ENCODE measurements around the gene GATA5. TPM values are rescaled to one million over a fixed set of nuclear protein-coding genes. Genes with fewer than 3 reads are reported as not detected.
A peak's percentile ranks its signal among the peaks of the same experiment; 100 is the strongest.

The GATA5 gene, protein sequence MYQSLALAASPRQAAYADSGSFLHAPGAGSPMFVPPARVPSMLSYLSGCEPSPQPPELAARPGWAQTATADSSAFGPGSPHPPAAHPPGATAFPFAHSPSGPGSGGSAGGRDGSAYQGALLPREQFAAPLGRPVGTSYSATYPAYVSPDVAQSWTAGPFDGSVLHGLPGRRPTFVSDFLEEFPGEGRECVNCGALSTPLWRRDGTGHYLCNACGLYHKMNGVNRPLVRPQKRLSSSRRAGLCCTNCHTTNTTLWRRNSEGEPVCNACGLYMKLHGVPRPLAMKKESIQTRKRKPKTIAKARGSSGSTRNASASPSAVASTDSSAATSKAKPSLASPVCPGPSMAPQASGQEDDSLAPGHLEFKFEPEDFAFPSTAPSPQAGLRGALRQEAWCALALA
- not detected for total RNA-seq

DNA sequence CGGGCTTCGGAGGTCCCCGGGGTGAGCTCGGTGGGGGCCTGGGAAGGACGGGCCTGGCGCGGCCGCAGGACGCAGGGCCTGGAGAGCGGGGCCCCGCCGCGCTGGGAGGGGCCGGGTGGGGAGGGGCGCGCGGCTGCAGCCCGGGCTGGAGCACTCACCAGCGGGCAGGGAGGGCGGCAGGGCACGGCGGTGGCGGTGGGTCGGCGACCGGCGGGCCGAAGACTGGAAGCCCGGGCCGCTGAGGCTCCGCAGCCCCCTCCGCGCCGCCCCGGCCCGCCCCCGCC is at the start of gene GATA5:
GATA5 (minus strand) TSS at position 224 of the 284 bp plus-strand sequence. CDS start 474 bp downstream, outside the sequence.
- no peak for DNase-seq

DNA sequence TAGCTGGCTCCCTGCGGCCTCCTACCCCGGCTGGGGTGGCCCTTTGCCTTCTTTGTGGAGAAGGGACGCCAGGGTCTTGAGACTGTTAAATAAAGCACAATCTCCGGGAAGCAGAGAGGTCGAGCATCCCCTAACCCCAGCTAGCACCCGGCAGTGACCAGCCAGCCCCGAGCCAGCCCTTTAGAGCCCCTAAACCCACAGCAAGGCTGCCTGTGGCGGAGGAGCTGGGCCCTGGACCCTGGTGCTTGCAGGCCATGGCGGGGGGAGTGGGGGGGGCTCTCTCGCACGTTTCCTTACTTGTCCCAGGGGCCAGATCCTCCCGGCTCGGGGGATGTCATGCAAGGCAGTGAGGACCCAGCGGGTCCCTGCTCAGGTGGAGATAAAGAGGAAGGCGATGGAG is 49.2 kb upstream of the GATA5 start:
- no peak for DNase-seq

DNA sequence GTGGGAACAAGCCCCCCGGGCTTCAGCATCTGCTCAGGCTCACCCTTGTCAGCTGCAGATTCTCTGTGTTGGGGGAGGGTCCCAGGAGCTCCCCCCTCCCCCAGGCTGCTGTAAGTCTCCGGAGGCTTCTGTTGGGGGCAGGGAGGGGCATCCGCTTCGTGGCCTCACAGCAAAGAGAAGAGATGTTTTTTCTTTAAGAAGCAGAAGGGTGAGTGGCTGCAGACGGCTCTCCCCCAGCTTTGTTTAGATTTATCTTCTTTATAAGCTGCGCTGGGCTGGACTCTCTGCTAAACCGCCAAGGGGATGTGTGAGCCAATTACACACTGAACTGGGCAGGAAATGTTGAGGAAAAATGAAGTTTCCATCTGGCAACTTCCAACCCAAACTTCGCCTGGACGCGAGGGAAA is 48.7 kb upstream of the GATA5 start:
- no peak for DNase-seq

DNA sequence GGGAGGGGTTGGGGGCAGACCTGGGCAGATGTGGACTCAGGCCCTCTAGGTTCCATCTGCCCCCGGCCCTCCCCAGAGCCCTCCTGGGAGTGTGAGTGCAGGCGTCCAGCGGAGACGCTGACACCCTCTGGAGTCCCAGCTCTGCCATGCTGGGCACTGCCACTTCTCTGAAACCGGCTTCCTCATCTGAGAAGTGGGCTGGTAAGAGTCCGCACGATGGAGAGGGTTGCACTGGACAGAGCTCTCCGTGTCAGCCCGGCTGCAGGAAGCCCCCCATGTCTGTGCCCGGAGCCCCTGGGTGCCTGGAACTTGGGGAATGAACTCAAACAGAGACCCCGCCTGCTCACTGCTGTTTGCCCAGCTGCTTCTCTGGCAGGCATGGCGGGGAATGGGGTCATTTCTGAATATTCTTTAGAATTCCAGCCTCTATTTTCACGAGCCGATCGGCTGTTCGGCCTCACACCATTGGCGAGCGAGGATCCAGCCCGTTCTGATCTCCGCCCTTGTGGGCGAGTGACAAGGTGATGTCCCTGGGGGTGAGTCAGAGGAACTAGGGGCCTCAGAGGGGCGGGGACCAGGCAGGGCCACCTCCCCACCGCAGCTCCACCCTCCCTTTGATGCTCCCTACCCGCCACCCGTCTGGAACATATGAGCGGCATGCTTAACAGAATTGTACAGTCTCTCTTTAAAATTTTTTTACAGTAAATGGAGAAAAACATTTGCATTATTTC is 47.8 kb upstream of the GATA5 start:
- DNase-seq: peak; percentile 12

DNA sequence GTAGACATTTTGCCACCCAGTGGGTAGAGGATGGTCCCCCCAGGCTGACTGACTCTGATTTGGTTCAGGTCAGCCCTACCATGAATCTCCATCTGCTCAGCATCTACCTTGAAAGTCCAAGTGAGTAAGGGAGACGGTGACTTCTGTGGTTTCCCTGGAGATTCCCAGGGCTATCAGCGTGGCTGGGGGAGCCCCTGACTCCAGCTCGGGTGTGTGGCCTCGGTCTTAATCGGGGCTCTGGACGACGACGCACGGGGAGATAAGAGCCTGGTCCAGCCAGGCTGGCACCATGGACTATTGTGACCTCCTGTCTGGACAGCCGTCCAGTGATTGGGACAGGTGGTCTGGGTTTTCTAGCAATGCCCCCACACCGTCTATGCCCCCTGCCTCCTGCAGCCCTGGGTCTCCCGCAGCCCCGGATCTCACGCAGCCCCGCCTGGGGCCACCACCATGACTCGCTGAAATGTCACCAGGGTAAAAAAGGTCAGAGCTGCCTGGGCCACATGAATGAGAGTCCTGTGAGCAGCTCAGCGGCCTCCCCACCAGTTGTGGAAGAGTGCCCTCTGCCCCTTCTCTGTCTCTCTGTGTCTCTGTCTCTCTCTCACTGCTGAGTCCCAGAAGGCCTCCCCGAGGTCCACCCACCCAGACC is 47.1 kb upstream of the GATA5 start:
- no peak for DNase-seq

DNA sequence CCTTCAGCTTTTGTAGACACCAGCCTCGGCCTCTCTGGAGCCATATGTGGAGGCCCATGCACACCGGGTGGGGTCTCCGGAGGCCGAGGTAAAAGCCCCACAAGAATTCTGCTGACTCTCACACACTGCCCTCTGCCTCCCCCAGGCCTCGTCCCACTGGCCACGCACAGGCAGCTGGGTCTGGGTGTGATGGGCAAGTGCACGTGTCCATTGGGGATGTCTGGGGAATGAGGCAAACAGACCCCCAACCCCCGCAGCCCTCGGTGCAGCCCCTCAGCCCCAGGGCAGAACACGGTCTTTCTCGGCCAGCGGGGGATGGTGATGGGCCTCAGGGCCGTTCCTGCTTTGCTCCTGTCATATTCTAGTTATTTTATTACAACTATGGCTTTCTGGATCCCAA is 44.0 kb upstream of the GATA5 start:
- no peak for DNase-seq

DNA sequence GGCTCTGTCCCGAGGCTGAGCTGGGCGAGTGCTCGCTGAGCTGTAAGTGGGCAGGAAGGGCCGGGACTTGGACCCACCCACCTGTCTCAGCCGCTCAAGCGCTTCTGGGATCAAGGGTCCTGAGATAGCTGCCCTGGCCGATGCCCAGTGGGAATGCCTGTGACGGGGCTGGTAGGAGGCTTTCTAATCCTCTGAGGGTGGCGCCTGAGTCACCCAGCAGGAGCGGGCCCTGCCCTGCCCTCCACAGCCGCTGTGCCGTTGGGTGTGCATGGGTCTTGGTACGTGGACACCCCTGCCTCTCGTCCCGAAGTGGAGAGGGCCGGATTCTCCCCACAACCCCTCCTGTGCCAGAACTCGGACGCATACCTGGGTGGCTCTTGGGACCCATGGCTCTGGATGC is 43.1 kb upstream of the GATA5 start:
- DNase-seq: no peak

DNA sequence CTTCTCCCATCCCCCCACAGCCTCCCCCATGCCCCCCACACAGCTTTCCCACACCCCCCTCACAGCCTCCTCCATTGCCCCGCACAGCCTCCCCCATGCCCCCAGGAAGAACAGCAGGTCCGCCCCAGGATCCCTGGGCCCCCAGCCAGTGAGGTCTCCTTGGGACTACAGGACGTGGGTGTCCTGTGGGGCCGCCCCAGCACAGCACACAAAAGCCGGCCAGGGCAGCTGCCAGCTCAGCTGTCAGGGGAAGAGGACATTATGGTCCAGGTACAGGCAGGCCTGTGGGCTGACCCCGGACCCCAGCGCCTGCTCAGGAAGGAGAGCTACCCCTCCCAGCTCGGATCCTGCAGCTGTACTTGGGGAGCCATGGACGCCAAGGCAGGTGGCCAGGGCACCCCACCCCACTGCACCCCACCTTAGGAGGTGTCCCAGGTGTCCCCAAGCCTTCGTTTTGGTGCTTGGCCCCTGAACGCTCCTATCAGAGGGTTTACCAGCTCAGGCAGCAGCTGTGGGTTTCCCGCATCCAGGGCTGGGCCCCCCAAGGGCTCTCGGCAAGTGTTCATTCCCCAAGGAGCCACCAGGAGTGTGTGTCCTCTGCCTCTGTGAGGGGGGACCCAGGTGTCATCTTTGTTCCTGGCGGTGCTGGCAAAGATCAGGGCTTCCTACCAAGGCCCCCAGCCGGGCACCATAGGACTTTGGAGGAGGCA is 42.3 kb upstream of the GATA5 start:
- no peak for DNase-seq

DNA sequence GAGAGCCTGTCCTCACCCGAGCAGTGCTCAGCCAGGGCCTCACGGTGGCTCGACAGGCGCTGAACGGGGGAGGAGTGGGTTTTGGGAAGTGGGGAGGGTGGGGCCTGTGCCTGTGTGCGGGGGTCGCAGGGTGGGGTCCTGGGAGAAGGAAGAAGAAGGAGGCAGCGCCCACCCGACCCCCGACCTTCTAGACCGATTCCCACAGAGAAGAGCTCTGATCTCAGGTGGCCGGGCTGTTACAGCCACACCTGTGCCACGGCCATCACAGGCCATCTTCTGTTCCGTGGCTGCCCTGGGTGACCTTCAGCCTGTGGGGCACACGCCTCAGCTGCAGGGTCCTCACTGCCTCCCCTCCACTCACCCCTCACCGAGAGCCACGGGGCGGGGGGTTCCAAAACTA is 41.4 kb upstream of the GATA5 start:
- DNase-seq: no peak

DNA sequence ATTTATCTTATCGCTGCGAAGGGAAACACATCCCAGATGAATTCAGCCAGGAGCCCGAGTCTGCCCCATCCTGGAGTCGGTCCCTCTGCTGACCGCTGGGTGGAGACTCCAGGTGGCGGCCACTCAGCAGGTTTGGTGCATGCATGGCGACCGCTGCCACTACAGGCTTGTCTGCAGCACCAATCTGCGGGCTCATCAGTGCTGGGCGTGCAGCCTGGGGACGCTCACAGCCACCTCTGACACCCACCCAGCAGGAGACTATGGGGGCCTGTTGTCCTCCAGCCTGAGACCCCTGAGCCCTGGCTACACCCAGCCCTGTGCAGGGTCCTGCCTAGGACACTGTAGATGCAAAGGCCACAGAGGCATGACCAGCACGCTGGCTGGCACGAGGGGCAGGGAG is 40.5 kb upstream of the GATA5 start:
- DNase-seq: no peak

DNA sequence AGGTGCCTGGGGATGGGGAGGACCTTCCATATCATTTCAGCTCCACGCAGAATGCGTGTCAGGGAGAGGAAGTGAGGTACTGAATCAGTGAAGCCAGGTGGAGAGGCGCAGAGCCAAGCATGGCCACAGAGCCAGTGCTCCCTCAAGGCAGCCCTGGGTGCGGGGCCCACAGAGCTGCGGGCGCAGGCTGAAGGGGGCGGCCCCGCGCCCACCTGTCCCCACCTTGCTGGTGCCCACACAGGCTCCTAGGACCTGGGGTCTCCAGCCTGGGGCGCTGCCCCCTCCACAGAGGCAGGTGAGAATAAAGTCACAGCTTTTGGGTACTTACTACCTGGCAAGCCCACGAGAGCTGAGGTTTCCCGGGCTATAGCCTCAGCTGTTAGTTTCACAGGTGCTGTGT is 40.0 kb upstream of the GATA5 start:
- DNase-seq: no peak

DNA sequence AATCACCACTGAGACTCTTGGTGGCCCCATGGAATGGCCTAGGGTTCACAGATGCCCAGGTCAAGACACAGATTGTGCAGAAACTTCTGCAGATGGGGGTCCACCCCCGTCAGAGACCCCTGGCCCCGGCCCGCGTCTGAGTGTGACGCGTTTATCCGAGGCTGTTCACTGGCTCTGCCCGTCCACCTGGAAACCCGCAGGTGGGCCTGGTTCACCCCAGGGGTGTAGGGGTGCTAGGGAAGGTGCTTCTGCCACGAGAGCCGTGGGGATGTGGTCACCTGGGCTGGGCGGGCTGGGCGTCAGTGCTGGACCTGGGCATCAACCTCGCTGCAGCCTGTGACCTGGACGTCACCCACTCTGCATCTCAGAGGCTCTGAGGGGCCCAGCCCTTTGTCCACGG is 39.5 kb upstream of the GATA5 start:
- DNase-seq: no peak

DNA sequence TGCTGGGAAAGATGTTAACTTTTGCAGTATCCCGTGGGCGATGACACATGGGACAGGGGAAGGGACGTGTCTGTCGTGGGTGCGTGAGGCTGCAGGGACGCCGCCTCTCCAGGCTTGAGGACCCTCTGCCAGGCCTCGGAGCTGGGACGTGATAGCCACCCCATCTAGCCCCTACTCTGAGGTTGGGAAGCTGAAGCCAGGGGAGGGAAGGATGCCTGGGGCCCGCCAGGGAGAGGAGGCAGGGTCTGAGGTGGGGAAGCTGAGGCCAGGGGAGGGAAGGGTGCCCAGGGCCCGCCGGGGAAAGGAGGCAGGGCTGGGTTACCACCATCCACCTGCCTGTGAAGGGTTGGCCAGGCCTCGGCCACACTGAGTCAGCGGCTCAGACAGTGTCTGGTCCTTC is 38.2 kb upstream of the GATA5 start:
- DNase-seq: no peak

DNA sequence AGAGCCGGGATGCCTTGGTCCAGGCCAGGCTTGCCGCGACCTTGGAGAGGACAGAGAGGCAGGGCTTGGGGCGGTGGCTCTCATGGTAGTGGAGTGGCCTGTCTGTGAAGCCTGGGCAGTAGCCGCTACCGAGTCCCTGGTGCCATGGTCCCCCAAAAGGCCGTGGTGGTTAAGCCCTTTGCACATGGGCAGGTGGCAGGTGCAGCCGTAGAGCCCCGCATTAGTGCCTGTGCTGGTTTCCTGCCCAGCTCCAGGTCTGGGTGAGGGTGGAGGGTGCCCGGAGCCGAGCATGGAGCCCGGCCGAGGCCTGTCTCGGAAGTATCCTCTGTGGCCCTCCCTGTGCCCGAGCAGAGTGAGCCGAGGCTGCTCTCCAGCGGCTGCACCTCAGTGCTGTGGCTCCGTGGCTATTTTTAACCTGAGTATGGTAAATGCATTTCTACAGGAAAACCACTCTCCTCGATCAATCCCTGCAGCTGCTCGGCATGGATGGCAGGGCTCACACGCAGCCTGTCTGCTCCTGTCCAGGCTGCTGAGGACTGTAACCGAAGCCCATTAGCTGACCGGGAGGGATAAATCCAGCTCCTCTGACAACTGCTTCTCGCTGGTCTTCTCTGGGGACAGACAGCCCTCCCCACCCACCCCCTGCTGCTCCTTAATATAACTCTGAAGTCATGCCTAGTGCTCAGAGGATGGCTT is 36.3 kb upstream of the GATA5 start:
- no peak for DNase-seq

DNA sequence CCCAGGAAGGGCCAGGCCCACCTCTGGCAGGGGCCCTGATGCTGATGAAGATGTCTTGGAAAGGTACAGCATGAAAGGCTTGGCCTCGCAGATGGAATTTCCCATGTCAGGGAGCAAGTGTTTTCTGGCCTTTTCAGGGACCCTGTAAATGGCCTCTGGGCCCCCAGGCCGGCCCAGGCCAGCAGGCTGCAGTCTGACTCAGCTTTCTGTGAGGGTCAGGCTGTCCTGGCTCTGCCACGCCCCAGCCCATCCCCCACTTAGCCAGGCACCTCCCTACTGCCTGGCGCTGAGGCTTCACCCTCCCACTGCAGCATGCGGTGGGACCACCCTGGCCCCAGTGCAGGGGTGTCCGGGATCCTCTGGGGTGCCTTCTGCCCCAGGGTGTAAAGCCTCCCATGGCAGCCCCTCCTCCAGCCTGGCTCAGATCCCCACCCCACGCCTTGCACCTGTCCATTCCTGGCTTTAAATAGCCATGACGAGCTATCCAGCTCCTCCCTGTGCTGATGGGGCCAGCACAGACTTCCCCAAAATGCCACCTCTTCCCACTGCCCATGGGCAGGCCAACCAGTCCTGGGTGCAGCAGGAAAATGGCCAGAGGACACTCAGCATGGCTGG is 35.6 kb upstream of the GATA5 start:
- DNase-seq: no peak

DNA sequence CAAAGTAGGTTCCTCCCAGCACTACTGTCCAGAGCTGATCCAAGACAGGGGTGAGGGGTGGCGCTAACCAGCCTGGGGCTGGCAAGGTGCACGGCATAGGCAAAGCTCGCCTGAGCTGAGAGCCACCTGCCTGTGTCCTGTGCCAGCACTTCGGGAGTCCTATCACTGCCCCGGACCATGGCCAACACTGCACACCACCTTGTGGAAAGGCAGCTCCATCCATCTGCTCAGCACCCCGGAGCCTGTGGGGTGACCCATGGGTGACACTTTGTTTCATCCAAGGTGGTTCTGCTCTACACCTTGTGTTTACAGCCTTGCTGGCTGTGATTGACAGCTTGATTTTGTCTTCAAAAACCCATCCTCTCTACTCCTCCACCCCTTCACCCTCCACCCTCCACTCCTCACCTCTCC is 32.9 kb upstream of the GATA5 start:
- no peak for DNase-seq

DNA sequence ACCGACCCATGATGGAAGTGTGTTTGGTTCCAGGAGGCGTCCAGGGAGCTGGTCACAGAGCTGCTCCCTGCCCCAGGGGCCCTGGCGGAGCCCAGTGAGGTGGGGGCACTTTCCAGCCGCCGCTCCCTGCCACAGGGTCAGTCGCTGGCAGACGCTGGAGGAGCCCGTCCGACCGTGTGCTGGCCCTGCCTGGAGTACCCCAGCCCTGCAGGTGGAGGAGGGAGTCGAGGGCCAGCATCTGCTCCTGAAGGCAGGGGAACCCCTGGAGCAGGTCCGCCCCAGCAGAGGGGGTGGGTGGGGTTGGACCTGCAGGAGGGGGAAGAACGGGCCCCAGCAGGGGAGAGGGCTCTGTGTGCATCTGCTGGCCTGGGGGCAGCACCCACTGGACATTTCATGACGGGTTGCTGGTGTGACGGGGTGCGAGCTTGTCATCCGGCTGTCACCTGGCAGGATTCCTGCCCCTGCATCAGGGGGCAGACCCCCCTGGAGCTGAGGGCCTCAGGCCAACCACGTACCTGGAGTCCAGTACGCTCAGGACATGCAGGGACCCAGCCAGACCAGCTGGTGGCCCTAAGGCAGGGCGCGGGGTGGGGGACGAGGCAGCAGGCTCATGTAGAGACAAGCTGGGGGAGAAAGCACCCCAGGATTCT is 32.3 kb upstream of the GATA5 start:
- DNase-seq: no peak

DNA sequence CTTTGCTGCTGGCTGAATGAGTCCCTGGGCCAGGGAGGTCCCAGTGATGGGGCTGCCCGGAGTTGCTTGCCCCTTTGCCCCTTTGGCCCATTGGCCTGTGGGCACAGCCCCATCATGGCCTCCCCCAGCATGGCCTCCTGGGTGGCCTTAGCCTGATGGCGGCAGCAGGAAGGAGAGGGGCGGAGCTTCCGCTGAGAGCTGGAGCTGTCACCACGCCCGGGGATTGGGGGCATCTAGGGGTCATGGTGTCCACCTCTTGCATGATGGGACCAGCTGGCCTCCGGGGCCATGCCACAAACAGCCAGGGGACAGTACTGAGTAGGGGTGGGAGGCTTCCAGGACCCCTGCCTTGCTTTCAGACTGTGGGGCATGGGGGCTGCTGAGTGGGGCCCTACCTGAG is 31.5 kb upstream of the GATA5 start:
- DNase-seq: no peak

DNA sequence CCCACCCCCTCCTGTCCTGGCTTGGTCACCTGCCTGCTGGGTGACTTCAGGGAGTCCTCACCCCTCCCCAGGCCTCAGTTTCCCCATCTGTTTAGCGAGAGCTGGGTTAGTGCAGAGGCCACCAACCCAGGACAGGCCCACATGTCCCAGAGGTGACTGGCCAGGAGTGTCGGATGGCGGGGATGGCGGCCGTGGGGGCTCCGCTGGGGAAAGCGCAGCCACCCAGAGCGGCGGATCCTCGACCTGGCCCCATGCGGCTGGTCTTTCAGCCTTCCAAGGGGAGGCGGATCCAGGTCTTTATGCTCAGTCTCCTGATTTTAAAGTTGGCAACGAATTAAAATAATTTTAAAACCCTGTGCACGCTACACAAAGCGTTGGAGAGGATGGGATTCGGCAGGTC is 31.0 kb upstream of the GATA5 start:
- no peak for DNase-seq

DNA sequence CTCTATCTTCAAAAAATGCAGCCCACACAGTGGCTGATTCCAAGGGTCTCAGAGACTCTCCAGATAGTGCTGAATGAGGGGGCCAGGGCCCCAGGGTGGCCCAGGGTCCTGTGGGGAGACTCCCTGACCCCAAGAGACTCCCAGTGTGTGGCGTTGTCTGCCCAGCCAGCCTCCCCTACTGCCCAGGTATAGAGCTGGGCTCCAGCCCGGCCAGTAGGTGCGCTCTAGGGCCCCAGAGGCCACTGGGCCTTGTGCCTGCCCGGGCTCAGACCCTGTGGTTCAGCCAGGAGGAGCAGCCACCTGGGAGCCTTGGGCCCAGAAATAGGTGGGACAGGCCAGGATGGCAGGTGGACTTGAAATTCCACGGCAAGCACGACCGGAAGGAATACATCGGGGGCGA is 30.3 kb upstream of the GATA5 start:
- no peak for DNase-seq

DNA sequence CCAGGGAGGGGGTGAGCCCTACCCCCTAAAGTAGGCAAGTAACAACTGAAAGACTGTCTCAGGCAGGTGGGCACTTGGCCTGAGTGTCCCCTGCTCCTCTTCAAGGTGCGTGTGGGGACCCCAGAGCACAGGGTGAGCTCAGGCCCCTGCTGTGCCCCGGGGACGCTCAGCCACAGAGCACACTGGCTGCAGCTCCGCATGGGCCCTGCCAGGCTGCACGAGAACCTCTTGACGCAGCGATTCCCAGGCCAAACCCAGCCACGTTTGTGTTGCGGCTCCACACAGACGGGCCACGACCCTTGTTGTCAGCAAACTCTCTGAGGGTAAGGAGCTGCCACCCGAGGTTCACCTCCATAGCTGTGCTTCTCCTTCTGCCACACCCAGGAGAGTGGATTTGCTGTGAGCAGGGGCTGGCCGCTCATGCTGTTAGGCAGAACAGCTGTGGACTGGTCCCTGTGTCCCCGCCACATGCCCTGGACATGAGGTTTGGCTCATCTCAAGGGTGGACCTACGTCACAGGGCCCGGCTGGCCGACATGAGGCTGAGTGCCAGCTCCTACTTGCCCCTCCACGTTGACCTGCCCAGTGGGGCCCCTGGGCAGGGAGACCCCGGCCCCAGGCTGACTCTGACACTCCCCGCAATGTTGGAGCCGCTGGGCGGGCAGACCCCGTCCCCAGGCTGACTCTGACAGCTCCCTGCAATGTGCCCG is 29.7 kb upstream of the GATA5 start:
- DNase-seq: no peak
